K562 (cell line): ENCODE results near the gene BAD. TPM values are rescaled to one million over a fixed set of nuclear protein-coding genes. Genes with fewer than 3 reads are reported as not detected.

Source experiments
- CGGBP1 ChIP-seq: fragments of 250-450 bp; sonication (Bioruptor Pico); IDR thresholded peaks from 2 replicates; pipeline ENCODE4 v1.9.0; 2021; ENCODE audit warnings: mild to moderate bottlenecking
- CREB3 ChIP-seq: fragments of 450-650 bp; conservative IDR thresholded peaks from 2 replicates; pipeline ENCODE4 v1.6.1; 2016; ENCODE audit warnings: missing genetic modification characterization, low read depth, mild to moderate bottlenecking, missing compliant biosample characterization, moderate library complexity
- E2F3 ChIP-seq: fragments of 250-450 bp; sonication (Bioruptor Pico); IDR thresholded peaks from 2 replicates; pipeline ENCODE4 v1.4.0; 2020; ENCODE audit warnings: mild to moderate bottlenecking
- ELF2 ChIP-seq: fragments of 250-450 bp; sonication (Bioruptor Pico); IDR thresholded peaks from 2 replicates; pipeline ENCODE4 v1.5.0; 2021; ENCODE audit warnings: mild to moderate bottlenecking
- ELK3 ChIP-seq: fragments of 450-650 bp; formaldehyde crosslinking; IDR thresholded peaks from 2 replicates; pipeline ENCODE4 v1.4.0; 2020; ENCODE audit warnings: mild to moderate bottlenecking
- ETV5 ChIP-seq: sonication (generic); formaldehyde crosslinking; IDR thresholded peaks from 2 replicates; pipeline ENCODE4 v1.4.0; 2020; ENCODE audit warnings: low read depth, mild to moderate bottlenecking, missing genetic modification reagents
- GATAD2B ChIP-seq: fragments of 450-650 bp; IDR thresholded peaks from 2 replicates; pipeline ENCODE4 v1.6.1; 2017; ENCODE audit warnings: mild to moderate bottlenecking, borderline replicate concordance
- HMG20B ChIP-seq: fragments of 250-450 bp; sonication (Bioruptor Pico); IDR thresholded peaks from 2 replicates; pipeline ENCODE4 v1.5.0; 2021; ENCODE audit warnings: mild to moderate bottlenecking
- HNRNPLL ChIP-seq: fragments of 200-400 bp; formaldehyde crosslinking; IDR thresholded peaks from 2 replicates; pipeline ENCODE4 v1.6.1; 2017; ENCODE audit warnings: low read length, low read depth, mild to moderate bottlenecking; ENCODE audit not compliant: poor library complexity, severe bottlenecking
- HSF4 ChIP-seq: fragments of 250-450 bp; sonication (Bioruptor Pico); IDR thresholded peaks from 2 replicates; pipeline ENCODE4 v2.1.2; 2022; ENCODE audit warnings: mild to moderate bottlenecking, moderate library complexity, borderline replicate concordance
- KAT8 ChIP-seq: fragments of 450-650 bp; IDR thresholded peaks from 2 replicates; pipeline ENCODE4 v1.6.1; 2016; ENCODE audit warnings: low read depth, mild to moderate bottlenecking
- MXI1 ChIP-seq: IDR thresholded peaks from 2 replicates; pipeline ENCODE4 v1.6.1; 2011; ENCODE audit warnings: low read depth, mild to moderate bottlenecking, improper control_type of control experiment, low read length
- NFE2 ChIP-seq: IDR thresholded peaks from 2 replicates; pipeline ENCODE4 v1.6.1; 2014; ENCODE audit warnings: antibody characterized with exemption, low read depth
- NR0B1 ChIP-seq: fragments of 450-650 bp; IDR thresholded peaks from one replicate; pipeline ENCODE4 v1.6.1; 2018; ENCODE audit warnings: mild to moderate bottlenecking, moderate library complexity; ENCODE audit not compliant: partially characterized antibody
- NR3C1 ChIP-seq: sonication (generic); formaldehyde crosslinking; IDR thresholded peaks from 2 replicates; pipeline ENCODE4 v1.8.1; 2022; ENCODE audit warnings: missing genetic modification reagents
- SAFB ChIP-seq: fragments of 200-400 bp; formaldehyde crosslinking; IDR thresholded peaks from 2 replicates; pipeline ENCODE4 v1.6.1; 2017; ENCODE audit warnings: low read depth, low read length, borderline replicate concordance
- SNIP1 ChIP-seq: fragments of 450-650 bp; IDR thresholded peaks from 2 replicates; pipeline ENCODE4 v1.7.1; 2017; ENCODE audit warnings: low read depth, mild to moderate bottlenecking
- TEAD2 ChIP-seq: fragments of 450-650 bp; IDR thresholded peaks from 2 replicates; pipeline ENCODE4 v1.6.1; 2016; ENCODE audit warnings: missing genetic modification characterization, control low read depth, missing compliant biosample characterization
- THAP7 ChIP-seq: fragments of 250-450 bp; sonication (Bioruptor Pico); IDR thresholded peaks from 2 replicates; pipeline ENCODE4 v1.5.0; 2021
- THRA ChIP-seq: fragments of 450-650 bp; IDR thresholded peaks from 2 replicates; pipeline ENCODE4 v1.6.1; 2017; ENCODE audit warnings: mild to moderate bottlenecking, moderate library complexity
- U2AF1 ChIP-seq: fragments of 200-400 bp; formaldehyde crosslinking; optimal IDR thresholded peaks from 2 replicates; pipeline ENCODE3; 2017; ENCODE audit warnings: mild to moderate bottlenecking, low read depth, low read length, moderate library complexity
- ZNF431 ChIP-seq: sonication (generic); formaldehyde crosslinking; IDR thresholded peaks from 2 replicates; pipeline ENCODE4 v1.8.0; 2022; ENCODE audit warnings: mild to moderate bottlenecking, missing genetic modification reagents
- polyA plus RNA-seq, 8 experiments: library from polyadenylated mRNA; depleted of rRNA in 4 of 8; stranded (reverse) in 5 of 8; unstranded in 3 of 8; fragments of >200 nt; fragmentation: Nextera tagmentation in 2 of 8; fragmentation: Illumina TruSeq in 1 of 8; extraction: Ambion mirVana in 2 of 8; extraction: Trizol in 1 of 8; gene quantifications; 2 replicates each; pipeline versions ENCODE4 v1.2.1 to v1.2.3, GENCODE V29; 2011 to 2014; ENCODE audit warnings: inconsistent platforms in 1 of 8, missing spikeins in 1 of 8
- total RNA-seq, 7 experiments: library from RNA; depleted of rRNA in 6 of 7; stranded (reverse); fragments of >200 nt in 6 of 7; fragmentation: Illumina TruSeq in 2 of 7; extraction: Trizol in 2 of 7; gene quantifications; 2 replicates each; pipeline versions ENCODE4 v1.2.1 to v1.2.3, GENCODE V29; 2011 to 2021; ENCODE audit warnings: low replicate concordance in 1 of 7

The BAD gene
- total and polyA plus RNA-seq, 9 of the 15 experiments (the other 6 are each of a cell fraction or from before 2014, with no cell fraction given), result 0.61 to 45.6 (median 11.8) TPM

- TF ChIP-seq ELK3 (CRISPR knock-in tag), result no peak
- TF ChIP-seq CREB3, result no peak
- 0 out of 2 replicates have a peak, but pooled peaks have one; percentile 29 for TF ChIP-seq ELF2 (CRISPR knock-in tag)
- no peak for TF ChIP-seq NR0B1
- TF ChIP-seq SNIP1, result no peak
- TF ChIP-seq GATAD2B, result no peak; the same call in 1 of the 2 replicates
- TF ChIP-seq NFE2, result no peak
- TF ChIP-seq E2F3 (CRISPR knock-in tag), result 0 out of 2 replicates have a peak, but pooled peaks have one; percentile 6
- TF ChIP-seq HSF4 (CRISPR knock-in tag), result no peak
- TF ChIP-seq ZNF431 (CRISPR knock-in tag), result 0 out of 2 replicates have a peak, but pooled peaks have one; percentile 21
- TF ChIP-seq THAP7 (CRISPR knock-in tag), result no peak
- TF ChIP-seq ETV5 (CRISPR knock-in tag), result no peak
- peak; percentile 74 for TF ChIP-seq HNRNPLL
- TF ChIP-seq MXI1, result no peak
- peak; percentile 72 for TF ChIP-seq U2AF1
- 0 out of 2 replicates have a peak, but pooled peaks have one; percentile 26 for TF ChIP-seq NR3C1
- TF ChIP-seq TEAD2, result no peak
- no peak for TF ChIP-seq HMG20B (CRISPR knock-in tag)
- no peak for TF ChIP-seq THRA
- TF ChIP-seq CGGBP1, result 0 out of 2 replicates have a peak, but pooled peaks have one; percentile 1
- no peak for TF ChIP-seq KAT8
- 0 out of 2 replicates have a peak, but pooled peaks have one; percentile 41 for TF ChIP-seq SAFB
These were observed 42.7 kb downstream of the BAD start (continued) for GRCh38 chr11:64241491-64242374.
